DOHH2 (cell line): ENCODE measurements around the gene RABGEF1.

Source experiments
- EZH2phosphoT487 ChIP-seq: fragments of 200-600 bp; sonication (generic); IDR thresholded peaks from 2 replicates; pipeline ENCODE4 v1.6.1; 2017; ENCODE audit warnings: borderline replicate concordance, mild to moderate bottlenecking, antibody characterized with exemption, low read length, moderate library complexity, mixed read lengths
- TF ChIP-seq, protein P1 (sequence below): fragments of 200-600 bp; sonication (generic); IDR thresholded peaks from one replicate; pipeline ENCODE4 v1.5.1; 2014; ENCODE audit warnings: antibody characterized with exemption, mild to moderate bottlenecking, low read depth, low read length; ENCODE audit not compliant: poor library complexity, severe bottlenecking

- TF ChIP-seq, protein P1, sequence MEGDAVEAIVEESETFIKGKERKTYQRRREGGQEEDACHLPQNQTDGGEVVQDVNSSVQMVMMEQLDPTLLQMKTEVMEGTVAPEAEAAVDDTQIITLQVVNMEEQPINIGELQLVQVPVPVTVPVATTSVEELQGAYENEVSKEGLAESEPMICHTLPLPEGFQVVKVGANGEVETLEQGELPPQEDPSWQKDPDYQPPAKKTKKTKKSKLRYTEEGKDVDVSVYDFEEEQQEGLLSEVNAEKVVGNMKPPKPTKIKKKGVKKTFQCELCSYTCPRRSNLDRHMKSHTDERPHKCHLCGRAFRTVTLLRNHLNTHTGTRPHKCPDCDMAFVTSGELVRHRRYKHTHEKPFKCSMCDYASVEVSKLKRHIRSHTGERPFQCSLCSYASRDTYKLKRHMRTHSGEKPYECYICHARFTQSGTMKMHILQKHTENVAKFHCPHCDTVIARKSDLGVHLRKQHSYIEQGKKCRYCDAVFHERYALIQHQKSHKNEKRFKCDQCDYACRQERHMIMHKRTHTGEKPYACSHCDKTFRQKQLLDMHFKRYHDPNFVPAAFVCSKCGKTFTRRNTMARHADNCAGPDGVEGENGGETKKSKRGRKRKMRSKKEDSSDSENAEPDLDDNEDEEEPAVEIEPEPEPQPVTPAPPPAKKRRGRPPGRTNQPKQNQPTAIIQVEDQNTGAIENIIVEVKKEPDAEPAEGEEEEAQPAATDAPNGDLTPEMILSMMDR = no peak
- TF ChIP-seq EZH2phosphoT487 = no peak
These were observed 42.8 kb upstream of the RABGEF1 start for GRCh38 chr7:66697449-66698438.
